HCEC 1CT (cell line): ENCODE results near the gene ARL15.
A peak's percentile ranks its signal among the peaks of the same experiment; 100 is the strongest.

Source experiments
- DNase-seq: peaks from one replicate; pipeline ENCODE4 v3.0.0-alpha.2; 2017

The ARL15 gene

DNA sequence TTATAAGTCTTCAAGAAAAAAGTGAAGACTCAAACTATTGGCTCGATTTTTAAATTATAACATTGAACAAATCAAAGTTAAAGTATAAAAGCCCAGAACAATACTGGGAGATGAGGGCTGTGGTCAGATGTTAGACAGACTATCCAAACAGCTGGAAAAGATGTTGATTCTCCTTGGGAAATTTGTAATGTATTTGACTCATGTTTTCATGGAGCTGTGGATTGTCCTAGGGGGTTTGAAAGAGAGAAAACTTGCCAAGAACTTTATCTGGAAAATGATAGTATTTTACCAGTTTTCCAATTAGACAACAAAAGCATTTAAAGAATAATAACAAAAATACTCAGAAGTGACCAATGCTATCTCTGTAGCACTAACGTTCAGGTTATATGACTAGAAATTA, 339.2 kb downstream of the ARL15 start:
- DNase-seq = no peak

DNA sequence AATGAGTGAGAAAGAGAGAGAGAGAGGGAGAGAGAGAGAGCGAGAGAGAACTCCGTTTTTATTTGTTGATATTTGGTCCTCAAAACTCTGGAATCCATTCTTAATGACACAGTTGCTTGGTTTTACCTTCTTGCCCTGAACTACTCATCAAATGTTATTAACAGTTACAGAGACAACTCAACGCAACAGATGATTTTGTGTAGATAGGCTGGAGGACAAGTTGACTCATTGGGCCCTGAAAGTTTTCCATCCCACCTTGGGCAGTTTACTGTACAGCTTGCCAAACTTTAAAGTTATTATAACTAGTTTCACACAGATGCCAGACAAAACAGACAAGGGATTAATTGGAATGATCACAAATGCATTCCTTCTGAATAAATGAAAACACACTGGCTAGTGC, 339.9 kb downstream of the ARL15 start:
- no peak for DNase-seq

DNA sequence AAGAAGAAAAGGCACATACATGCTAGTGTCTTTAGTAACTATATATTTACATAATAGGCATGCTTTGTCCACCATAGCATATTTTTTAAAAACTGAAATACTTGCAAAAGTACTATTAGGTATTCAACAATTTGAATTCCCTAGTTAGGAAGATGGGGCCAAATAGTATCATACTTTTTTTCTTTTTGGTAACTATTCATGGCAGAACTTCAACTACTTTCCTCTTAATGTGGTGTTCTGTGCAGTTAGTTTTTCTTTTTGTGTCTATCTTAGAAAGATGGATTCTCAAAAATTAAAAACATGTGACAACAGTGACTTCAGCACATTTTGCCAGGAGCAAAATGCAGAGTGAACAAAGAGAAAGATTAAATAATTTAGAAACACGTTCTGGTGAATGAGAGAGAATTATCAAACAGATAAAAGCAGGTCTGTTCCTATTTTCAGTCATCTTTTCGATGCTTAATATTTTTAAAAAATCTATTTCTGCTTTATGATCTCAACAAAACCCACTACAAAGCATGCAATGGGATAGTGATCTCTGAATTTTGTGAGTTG, 341.1 kb downstream of the ARL15 start:
- DNase-seq = no peak

DNA sequence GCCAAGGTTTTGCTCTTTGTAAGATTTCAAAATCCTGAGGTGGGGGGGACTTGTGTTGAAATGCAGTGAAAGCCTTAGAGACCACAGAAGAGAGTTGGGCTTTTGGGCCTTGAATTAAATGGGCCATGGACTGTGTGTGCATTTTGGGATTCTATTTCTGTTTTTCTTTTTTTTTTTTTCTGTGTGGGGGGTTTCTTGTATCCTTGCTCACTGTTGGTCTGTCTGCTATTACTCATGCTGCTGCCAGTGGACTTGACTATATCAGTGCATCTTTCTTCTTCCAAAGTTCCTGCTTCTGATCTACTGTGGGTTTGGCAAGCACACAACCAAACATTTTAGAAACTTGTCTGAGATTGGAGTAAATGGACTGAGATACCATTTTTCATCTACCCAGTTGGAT, 344.9 kb downstream of the ARL15 start:
- DNase-seq = no peak

- DNase-seq = no peak
Observed at GRCh38 chr5:53963958-53964357, 346.4 kb downstream of the ARL15 start.

DNA sequence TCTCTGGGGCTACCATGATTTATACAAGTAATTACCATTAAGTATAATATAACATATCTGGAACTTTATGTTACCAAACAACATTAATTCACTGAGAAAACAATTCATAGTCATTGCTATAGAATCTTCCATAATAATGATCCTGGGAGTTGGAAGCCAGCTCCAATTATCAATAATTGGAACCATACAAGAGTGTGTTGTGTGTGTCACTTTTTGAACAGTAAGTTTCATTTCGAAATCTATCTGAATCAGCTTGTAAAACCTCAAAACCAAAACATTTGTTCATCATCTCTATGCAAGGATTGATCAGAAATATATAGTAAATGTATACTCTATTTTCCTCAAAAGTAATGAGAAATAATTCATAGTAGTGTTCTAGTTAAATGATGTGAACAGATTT, 348.1 kb downstream of the ARL15 start:
- no peak for DNase-seq

- no peak for DNase-seq
Observed at GRCh38 chr5:53956632-53957031, 353.7 kb downstream of the ARL15 start.

- DNase-seq = no peak
Observed at GRCh38 chr5:53956196-53956595, 354.2 kb downstream of the ARL15 start.

DNA sequence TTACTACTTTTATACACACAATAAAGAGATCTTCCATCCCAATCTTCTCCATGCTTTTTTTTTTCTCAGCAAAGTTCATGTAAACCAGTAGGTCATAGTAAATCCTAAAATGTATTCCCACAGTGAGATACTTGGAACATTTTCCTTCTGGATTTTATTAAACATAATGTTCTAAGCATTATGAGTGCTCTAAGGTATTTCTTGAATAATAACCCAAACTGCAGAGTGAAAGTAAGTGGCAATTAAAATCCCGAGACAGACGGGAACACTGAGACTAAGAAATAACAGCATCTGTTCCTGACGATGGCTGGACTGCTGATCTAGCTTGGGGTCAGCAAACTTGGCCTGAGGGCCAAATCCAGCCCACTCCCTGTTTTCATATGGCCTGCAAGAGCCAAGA, 359.8 kb downstream of the ARL15 start:
- no peak for DNase-seq

DNA sequence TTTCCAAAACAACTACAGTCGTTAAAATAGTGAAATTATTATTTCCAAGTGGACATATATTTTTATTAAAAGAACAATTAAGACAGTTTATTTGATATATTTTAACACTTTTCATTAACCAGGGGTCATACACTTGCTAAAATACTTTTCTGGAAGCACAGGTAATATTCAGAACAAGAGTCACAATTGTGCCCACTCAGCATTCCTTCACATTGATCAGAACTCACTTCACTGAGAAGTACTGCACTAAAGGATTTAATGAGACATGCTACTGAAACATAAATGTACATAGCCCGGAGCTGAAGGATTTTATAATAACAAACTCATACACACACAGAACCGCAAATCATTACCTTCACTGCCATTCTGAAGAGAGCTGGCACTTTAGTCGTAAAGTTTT, 361.8 kb downstream of the ARL15 start:
- no peak for DNase-seq

- DNase-seq = no peak
Observed at GRCh38 chr5:53946405-53947100, 363.8 kb downstream of the ARL15 start.

DNA sequence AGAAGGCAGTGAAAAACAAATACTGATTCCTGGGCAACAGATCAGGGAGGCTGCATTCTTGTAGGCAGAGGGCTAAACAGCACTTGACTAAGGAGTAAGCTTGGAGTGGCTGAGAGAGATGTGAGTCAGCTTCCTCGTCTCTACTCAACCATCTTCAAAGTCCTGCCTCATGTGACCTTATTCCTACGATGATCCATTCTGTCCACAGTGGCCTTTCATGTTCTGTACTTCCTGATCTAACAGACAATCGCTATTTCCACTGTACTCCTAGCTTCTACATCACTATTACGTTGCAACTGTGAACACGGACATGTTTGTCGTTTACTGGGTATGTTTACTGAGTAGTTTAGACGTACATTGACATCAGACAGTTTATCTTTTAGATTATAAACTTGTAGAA, 365.4 kb downstream of the ARL15 start:
- DNase-seq = peak; percentile 40

DNA sequence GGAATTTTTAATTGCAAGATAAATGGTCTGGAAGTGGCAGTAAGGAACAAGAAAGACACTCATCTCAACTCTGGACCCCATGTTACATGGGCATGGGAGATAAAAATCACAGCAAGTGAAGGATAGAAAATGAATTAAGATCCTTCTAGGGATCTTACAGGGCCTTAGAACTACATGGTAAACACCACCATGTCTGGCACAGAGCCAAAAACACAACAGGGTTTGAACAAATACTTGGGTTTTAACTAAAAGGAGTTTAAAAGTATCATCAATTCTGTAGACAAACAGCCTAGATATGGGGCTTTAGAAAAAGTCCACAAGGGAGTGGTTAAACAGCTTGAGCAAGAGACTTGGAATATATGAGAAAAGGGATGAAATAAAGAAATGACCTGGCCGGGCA, 366.4 kb downstream of the ARL15 start:
- no peak for DNase-seq

DNA sequence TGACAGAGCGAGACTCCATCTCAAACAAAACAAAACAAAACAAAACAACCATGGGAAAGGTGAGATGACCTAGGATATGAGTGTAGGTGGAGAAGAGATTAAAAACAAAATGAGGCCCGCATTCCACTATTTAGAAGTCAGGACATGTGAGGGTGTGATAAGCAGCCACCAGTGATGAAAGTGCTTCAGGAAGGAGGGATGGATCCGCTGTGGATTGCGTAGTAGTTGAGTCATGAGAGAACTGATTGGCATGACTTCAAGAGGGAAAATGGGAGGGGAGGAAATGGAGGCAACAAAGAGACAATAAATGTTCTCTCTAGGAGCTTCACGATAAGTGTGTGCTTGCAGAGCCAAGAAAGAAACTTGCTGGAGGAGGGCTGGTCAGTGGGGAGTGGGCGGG, 367.6 kb downstream of the ARL15 start:
- DNase-seq = peak; percentile 55

DNA sequence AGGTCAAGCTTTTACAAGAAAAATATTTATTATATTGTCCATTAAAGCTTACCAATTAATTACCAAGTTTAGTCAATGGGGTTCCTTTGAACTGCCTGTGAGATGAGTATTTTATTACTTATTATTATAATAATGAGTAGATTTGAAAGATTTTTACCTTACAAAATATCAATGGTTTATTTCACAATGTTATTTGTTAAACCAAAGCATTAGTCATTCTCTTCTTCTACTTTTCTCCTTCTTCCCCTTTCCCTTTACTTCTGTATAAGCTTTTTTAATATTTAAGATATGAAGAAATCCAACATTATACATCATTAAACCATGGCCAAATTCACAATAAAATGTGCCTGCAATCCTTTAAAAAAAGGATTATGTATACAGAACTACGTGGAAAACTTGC, 369.5 kb downstream of the ARL15 start:
- peak; percentile 35 for DNase-seq

DNA sequence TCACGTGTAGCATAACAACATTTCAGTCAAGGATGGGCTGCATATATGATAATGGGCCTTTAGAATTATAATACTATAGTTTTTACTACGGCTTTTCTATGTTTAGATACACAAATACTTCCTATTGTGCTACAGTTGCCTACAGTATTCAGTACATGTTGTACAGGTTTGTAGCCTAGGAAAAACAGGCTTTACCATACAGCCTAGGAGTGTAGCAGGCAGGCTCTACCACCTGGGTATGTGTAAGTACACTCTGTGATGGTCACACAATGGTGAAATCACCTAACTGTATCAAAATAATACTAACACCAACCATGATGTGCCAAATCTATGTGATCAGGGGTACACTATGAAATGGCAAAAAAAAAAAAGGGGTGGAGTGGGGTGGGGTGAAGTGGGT, 372.9 kb downstream of the ARL15 start:
- no peak for DNase-seq

DNA sequence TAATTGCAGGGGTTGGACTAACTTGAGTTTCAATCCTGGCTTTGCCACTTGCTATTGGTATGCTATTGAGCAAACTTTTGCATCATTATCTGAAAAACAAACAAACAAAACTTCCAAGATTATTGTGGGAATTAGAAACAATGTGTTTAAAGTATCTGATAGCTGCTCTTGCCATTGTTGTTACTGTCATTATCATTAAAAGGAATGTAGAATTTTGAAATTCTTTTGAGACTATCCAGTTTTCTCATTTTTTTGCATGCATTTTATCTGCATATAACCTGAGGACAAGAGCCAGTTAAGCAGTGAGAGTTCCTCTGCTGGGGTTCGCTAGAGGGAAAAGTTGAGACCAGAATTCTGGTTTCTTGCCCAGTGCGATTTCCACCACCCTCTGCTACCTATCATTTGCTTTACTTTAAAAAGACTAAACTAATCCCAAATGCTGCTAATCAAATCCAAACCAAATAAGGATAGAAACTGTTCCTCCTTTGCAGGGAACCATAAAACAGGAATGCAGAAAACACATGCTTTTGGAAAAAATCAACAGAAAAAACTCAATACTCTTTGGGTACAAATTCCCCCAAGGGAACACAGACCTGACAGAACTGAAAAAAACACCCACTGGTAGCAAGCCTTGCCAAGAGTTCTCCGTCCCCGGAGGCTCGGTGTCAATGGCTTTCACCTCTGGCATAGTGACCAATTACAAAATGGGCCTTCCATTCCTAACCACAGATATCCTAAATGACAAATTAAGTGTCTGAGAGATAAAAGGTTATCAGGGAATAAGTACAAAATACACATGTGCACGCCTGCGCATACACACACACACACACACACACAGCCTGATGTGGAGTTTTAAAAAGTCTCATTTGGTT, 373.7 kb downstream of the ARL15 start:
- no peak for DNase-seq

DNA sequence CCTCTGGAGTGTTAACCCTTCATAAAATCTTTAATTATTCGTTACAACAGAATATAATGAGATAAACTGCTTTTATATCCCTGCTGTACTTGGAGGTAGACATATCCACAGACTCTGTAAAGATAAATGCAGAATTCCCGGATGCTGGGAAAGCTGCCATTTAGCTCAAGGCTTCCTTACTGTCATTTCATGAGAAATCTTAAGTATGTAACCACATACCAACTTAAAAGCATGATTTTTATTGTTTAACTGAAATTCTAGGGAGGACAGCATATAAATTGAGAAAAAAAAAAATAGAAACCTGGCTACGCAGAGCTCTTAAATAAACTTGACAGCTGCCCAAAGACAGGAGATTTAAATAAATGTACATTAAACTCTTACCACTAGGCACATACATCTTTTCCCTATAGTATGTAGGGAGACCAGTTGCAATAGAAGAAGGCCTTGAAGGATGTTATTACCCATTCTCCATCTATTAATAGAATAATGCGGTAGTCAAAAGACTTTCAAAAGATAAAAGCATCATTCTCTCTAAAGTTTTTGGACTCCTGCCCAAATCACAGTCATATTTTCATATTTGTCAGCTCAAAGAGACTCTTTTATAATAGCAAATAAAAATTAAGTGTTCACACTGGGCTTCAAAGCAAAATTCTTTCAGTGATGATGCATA, 376.1 kb downstream of the ARL15 start:
- DNase-seq = peak; percentile 11

- DNase-seq = no peak
Observed at GRCh38 chr5:53932351-53932750, 378.0 kb downstream of the ARL15 start.

GRCh38 chr5:53930457-53930856, 379.9 kb downstream of the ARL15 start:
- DNase-seq = no peak

- DNase-seq = no peak
Observed at GRCh38 chr5:53929570-53929969, 380.8 kb downstream of the ARL15 start.

DNA sequence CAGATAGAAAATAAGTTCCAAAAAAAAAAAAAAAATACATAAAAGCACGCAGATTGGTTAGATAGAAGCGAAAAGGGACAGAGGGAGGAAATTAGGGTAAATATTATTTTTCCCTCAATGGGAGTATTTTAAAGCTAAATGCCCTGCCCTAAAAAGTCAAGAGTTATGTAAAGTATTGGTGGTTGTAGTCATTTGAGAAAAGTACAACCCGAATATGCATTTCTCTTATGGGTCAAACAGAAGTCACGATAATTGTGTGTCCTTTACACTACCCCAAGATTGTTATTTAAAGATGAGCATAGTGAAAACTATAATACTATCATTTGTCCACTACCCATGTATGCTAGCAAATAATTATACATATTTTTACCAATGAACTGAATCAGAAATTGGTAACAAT, 381.2 kb downstream of the ARL15 start:
- DNase-seq = no peak

GRCh38 chr5:53928641-53929040, 381.7 kb downstream of the ARL15 start:
- DNase-seq = no peak
